Measurements from ENCODE around the gene SENP3.

SENP3 gene

DNA sequence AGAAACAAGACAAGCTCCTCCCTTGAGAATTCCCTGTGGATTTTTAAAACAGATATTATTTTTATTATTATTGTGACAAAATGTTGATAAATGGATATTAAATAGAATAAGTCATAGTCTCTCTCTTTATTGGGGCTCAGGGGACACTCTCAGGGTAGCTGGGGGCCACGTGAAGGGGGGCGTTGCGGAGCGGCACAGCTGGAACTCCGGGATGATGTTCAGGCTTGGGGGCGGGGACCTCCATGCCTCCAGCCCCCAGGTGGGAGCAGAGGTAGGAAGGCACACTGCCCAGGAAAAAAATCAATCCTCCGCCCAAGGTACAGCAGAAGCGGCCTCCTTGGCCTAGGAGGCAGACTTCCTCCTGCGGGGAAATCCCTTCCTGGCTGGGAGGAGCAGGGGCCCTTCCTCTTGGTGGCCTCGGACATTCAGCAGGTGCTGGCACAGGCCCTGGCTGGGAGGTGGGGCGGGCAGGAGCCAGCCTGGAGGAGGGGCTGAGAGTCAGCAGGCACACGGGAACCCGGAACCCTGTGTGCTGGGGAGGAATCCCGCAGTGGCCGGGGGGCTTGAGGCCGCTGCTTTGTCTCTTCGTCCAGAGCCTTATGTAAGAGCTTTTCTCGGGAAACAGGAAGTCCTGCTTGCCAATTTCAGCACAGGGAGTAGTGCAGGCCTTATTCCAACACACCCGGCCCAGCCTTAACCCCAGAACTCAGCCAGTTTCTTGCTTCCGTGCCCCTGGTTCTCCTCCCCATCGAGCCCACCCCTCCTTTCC, 3.8 kb upstream of the SENP3 start (continued):
- TF ChIP-seq ZNF18 (tag by site-specific recombination; IDR thresholded peaks at IDR 0.05) (no peak), ZNF549 (tag by site-specific recombination; IDR thresholded peaks at IDR 0.05) (no peak), KLF7 (tag by site-specific recombination; IDR thresholded peaks at IDR 0.05; ENCODE audit: borderline replicate concordance) (no peak), MYNN (tag by site-specific recombination; IDR thresholded peaks at IDR 0.05; ENCODE audit: borderline replicate concordance) (no peak), ZFP41 (tag by site-specific recombination; IDR thresholded peaks at IDR 0.05; ENCODE audit: borderline replicate concordance) (no peak), ZNF140 (tag by site-specific recombination; IDR thresholded peaks at IDR 0.05) (no peak), OVOL3 (tag by site-specific recombination; IDR thresholded peaks at IDR 0.05) (no peak), ZEB2 (tag by site-specific recombination; IDR thresholded peaks at IDR 0.05) (no peak), ZNF350 (tag by site-specific recombination; IDR thresholded peaks at IDR 0.05) (no peak), ZNF621 (tag by site-specific recombination; IDR thresholded peaks at IDR 0.05) (no peak), ZFHX2 (tag by site-specific recombination; conservative IDR thresholded peaks at IDR 0.05) (no peak), ZNF558 (tag by site-specific recombination; IDR thresholded peaks at IDR 0.05) (no peak), ZNF670 (tag by site-specific recombination; IDR thresholded peaks at IDR 0.05; ENCODE audit: low read depth) (no peak), ZNF48 (tag by site-specific recombination; IDR thresholded peaks at IDR 0.05) (no peak), ZNF423 (tag by site-specific recombination; IDR thresholded peaks at IDR 0.05) (0 out of 2 replicates have a peak, but pooled peaks have one; percentile 6), ZNF777 (tag by site-specific recombination; IDR thresholded peaks at IDR 0.05; ENCODE audit: borderline replicate concordance) (no peak), WT1 (tag by site-specific recombination; IDR thresholded peaks at IDR 0.05) (no peak), ZNF426 (tag by site-specific recombination; IDR thresholded peaks at IDR 0.05) (no peak), ZNF2 (tag by site-specific recombination; IDR thresholded peaks at IDR 0.05) (no peak), ZNF658 (tag by site-specific recombination; IDR thresholded peaks at IDR 0.05) (no peak), KLF8 (tag by site-specific recombination; IDR thresholded peaks at IDR 0.05) (no peak), ZNF677 (tag by site-specific recombination; IDR thresholded peaks at IDR 0.05) (no peak), ZNF341 (tag by site-specific recombination; IDR thresholded peaks at IDR 0.05; ENCODE audit: low read depth) (peak; percentile 68), ZNF585B (tag by site-specific recombination; IDR thresholded peaks at IDR 0.05) (no peak), SP3 (tag by site-specific recombination; IDR thresholded peaks at IDR 0.05) (peak; percentile 50), ZNF664 (tag by site-specific recombination; IDR thresholded peaks at IDR 0.05) (no peak), ELK4 (IDR thresholded peaks at IDR 0.05; ENCODE audit: borderline replicate concordance, low read depth, low read length) (no peak), ZNF10 (tag by site-specific recombination; IDR thresholded peaks at IDR 0.05) (peak; percentile 99), PRDM1 (tag by site-specific recombination; IDR thresholded peaks at IDR 0.05) (no peak), ZFP37 (tag by site-specific recombination; IDR thresholded peaks at IDR 0.05) (no peak), KLF10 (tag by site-specific recombination; IDR thresholded peaks at IDR 0.05) (no peak), ZNF37A (tag by site-specific recombination; IDR thresholded peaks at IDR 0.05) (no peak)
- TF ChIP-seq, protein P1, sequence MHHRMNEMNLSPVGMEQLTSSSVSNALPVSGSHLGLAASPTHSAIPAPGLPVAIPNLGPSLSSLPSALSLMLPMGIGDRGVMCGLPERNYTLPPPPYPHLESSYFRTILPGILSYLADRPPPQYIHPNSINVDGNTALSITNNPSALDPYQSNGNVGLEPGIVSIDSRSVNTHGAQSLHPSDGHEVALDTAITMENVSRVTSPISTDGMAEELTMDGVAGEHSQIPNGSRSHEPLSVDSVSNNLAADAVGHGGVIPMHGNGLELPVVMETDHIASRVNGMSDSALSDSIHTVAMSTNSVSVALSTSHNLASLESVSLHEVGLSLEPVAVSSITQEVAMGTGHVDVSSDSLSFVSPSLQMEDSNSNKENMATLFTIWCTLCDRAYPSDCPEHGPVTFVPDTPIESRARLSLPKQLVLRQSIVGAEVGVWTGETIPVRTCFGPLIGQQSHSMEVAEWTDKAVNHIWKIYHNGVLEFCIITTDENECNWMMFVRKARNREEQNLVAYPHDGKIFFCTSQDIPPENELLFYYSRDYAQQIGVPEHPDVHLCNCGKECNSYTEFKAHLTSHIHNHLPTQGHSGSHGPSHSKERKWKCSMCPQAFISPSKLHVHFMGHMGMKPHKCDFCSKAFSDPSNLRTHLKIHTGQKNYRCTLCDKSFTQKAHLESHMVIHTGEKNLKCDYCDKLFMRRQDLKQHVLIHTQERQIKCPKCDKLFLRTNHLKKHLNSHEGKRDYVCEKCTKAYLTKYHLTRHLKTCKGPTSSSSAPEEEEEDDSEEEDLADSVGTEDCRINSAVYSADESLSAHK (tag by site-specific recombination; IDR thresholded peaks at IDR 0.05), result no peak
- TF ChIP-seq, protein P2, sequence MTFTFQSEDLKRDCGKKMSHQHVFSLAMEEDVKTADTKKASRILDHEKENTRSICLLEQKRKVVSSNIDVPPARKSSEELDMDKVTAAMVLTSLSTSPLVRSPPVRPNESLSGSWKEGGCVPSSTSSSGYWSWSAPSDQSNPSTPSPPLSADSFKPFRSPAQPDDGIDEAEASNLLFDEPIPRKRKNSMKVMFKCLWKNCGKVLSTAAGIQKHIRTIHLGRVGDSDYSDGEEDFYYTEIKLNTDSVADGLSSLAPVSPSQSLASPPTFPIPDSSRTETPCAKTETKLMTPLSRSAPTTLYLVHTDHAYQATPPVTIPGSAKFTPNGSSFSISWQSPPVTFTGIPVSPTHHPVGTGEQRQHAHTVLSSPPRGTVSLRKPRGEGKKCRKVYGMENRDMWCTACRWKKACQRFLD (tag by site-specific recombination; IDR thresholded peaks at IDR 0.05), result no peak
- TF ChIP-seq, protein P3, sequence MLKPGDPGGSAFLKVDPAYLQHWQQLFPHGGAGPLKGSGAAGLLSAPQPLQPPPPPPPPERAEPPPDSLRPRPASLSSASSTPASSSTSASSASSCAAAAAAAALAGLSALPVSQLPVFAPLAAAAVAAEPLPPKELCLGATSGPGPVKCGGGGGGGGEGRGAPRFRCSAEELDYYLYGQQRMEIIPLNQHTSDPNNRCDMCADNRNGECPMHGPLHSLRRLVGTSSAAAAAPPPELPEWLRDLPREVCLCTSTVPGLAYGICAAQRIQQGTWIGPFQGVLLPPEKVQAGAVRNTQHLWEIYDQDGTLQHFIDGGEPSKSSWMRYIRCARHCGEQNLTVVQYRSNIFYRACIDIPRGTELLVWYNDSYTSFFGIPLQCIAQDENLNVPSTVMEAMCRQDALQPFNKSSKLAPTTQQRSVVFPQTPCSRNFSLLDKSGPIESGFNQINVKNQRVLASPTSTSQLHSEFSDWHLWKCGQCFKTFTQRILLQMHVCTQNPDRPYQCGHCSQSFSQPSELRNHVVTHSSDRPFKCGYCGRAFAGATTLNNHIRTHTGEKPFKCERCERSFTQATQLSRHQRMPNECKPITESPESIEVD (tag by site-specific recombination; IDR thresholded peaks at IDR 0.05), result no peak

Measured in HEK293 (cell line).